Stimulated activated CD4-positive, alpha-beta T cell treated with anti-CD3 and anti-CD28 coated beads, TNF-alpha, amount 100 ng/mL, for 48 hours (primary cell): ENCODE results near the gene EPHB2.

Source experiments
- DNase-seq, 3 donors: peaks; one replicate each; pipeline ENCODE4 v3.0.0-alpha.2; 2020; ENCODE audit warnings: low read depth in 3 of 3

EPHB2 gene

GRCh38 chr1:22801761-22802160, 91.1 kb downstream of the EPHB2 start:
- no peak for DNase-seq

DNA sequence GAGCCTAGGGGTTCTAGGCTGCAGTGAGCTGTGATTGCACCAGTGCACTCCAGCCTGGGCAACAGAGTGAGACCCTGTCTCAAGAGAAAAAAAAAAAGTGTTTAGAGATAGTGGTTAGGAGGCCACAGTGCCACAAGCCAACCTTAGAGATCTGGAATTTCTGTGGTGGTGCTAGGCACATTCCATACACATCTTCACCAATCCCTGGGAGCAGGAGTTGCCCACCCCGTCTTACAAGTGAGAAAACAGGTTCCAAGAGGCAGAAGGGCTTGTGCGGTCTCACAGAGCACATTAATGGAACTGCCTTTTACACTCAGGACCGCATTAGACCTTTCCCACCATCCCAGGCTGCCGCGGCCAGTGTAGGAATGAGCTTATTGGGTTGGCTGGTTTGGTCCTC, 93.2 kb downstream of the EPHB2 start:
- DNase-seq: no peak

- no peak for DNase-seq
Measured at GRCh38 chr1:22804406-22804805, 93.8 kb downstream of the EPHB2 start.

- DNase-seq: no peak
Measured at GRCh38 chr1:22804969-22805671, 94.5 kb downstream of the EPHB2 start.

- DNase-seq: no peak
Measured at GRCh38 chr1:22805672-22806038, 95.0 kb downstream of the EPHB2 start.

DNA sequence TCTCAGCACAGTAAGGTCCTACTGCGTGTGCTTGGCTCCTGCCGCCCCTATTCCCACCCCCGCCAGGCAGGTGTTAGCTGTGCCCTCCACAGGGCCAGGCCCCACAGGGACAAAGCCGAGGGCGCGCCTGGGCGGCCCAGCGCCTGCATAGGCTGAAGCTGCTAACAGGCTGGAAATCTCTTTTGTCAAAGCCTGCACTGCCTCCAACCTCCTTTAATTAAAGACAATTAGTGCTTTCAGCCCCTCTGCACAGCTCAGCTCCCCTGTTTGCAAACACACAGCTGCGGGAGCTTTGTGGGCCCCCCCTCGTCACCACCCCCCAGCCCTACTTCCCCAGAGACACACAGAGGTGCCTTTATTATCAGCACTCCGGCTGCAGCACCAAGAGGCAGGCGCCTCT, 95.9 kb downstream of the EPHB2 start:
- DNase-seq: no peak

- DNase-seq: no peak
Measured at GRCh38 chr1:22807340-22807739, 96.7 kb downstream of the EPHB2 start.

DNA sequence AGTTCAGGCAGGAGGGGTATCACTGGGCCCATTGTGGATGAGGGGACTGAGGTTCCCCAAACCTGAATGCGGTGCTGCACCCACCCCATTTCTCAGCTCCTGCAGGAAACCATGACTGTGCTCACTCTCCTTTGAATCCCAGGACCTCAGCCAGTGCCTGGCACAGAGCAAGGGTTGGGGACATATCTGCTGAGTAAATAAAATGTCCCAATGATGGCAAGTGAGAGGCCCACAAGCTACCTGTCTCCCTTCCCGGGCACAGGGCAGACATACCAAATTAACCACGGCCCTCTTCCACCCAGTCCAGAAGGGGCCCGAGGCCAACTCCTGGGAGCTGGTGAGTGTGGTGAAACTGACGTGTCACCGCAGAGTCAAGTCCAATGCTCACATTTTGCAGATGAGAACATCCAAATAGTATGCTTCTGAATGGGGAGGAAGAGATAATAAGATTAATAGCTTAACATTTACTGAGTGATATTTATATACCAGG, 97.6 kb downstream of the EPHB2 start:
- DNase-seq: no peak

DNA sequence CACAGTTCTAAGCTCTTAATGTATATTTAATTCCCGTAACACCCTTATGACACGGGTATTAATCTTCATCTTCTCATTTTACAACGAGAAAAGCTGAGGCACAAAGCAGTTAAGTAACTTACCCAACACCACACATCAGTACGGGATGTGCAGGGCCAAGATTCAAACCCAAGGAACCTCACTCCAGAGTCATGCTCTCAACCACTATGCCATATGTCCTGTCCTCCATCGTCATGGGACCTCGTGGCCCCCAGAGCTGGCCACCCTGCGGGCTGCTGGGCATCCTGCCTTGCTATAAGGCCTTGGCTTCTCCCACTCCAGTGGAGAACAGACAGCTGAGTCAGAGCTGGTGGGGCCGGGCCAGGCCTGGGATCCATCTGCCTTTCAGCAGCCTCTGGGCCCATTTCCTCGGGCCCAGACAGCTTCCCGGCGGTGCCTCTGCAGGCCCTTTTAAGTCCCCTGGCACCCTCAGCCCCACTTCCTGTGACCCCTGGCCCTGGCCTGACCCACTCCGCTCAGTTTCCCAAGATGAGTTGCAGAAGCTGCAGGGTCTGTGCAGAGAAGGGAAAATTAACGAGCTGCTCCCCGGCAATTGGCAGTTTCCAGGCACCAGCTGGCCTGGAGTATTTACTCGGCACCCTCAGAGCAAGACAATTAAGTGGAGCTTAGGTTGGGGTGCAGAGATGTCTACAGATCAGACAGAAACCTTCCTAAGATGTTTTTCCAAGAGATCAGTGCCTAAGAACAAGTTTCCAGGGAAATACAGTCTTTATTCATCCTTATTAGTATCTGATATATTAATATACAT, 98.2 kb downstream of the EPHB2 start:
- DNase-seq: no peak

- DNase-seq: no peak
Measured at GRCh38 chr1:22809783-22810182, 99.1 kb downstream of the EPHB2 start.

GRCh38 chr1:22810378-22810777, 99.7 kb downstream of the EPHB2 start:
- no peak for DNase-seq

- no peak for DNase-seq
Measured at GRCh38 chr1:22812092-22812880, 101.6 kb downstream of the EPHB2 start.

- DNase-seq: no peak
Measured at GRCh38 chr1:22812993-22813790, 102.6 kb downstream of the EPHB2 start.

DNA sequence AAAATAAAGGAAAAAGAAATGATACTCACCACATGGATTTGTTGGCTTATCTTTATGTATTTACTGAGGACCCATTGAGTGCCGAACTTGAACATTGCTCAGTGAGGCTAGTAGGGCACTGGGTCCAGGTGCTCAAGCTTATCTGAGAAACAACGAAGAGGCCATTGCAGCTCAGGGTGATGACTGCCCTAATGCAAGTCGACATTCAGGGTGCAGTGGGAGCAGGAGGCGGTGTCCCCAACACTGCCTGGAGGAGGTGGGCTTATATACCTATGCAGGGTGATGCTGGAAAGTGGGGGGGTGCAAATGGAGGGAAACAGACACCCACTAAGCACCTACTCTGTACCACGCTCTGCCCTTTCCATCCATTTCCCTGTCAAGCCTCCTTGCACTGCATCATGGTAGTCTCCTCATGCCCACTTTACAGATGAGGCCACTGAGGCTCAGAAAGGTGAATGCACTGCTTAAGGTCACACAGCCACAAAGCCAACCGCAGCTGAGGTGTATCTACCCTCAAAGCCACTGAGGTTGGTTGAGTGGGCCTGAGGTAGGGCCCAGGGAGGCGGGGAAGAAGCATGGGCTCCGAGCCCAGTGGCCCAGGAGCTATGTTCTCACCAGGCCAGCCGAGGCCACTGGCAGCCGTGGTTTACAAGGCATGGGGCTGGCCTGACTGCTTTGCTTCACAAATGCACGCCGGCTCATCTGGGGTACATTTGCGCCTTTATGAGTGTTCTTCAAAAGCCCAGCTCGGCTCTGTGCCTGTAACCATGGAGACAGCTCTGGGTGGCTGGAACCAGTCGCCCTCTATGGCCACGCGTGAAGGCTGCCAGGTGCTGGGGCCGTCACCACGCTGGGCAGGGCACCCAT, 103.8 kb downstream of the EPHB2 start:
- DNase-seq: no peak

DNA sequence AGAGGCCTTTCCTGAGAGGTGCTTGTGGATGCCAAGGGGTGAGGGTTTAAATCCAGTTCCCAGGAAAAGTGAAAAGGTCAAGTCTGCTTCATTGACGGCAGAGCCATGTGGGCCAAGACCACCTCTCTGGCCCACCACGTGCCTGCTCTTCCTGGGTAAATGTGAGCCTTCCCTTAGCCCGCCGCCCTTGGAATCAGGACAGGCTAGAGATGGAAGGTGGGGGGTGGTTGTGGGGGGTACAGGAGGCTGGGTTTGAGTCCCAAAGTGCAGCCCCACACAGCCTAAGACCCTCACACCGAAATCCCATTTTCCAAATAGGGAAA, 104.4 kb downstream of the EPHB2 start:
- DNase-seq: no peak

DNA sequence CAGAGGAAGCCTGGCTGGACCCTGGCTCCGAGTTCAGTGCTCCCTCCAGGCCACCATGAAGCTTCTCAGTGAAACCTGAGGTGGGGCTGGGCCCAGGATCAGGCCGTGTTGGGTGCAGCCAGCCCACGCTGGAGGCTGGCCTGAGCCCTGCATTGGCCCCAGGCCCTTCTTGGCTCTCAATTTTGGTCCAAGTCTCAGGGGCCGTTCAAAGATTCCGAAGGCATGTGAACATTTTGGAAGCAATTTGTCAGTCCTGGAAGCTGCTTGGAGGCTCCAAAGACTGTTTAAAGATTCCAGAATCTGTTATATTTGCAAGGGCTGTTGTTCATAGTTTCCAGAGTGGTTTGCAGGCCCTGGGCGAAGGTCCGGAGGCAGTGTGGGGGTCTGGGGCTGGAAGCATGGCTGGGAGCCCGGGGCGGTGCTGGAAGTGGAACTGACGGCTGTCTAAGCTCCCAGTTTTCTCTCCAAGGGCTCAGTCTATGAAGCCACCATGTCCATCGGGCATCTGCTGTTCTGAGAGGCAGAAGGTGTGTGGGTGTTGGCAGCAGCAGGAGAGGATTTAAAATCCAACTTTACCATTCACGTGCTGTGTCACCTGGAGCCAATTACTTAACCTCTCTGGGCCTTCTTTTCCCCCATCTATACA, 104.9 kb downstream of the EPHB2 start:
- no peak for DNase-seq

DNA sequence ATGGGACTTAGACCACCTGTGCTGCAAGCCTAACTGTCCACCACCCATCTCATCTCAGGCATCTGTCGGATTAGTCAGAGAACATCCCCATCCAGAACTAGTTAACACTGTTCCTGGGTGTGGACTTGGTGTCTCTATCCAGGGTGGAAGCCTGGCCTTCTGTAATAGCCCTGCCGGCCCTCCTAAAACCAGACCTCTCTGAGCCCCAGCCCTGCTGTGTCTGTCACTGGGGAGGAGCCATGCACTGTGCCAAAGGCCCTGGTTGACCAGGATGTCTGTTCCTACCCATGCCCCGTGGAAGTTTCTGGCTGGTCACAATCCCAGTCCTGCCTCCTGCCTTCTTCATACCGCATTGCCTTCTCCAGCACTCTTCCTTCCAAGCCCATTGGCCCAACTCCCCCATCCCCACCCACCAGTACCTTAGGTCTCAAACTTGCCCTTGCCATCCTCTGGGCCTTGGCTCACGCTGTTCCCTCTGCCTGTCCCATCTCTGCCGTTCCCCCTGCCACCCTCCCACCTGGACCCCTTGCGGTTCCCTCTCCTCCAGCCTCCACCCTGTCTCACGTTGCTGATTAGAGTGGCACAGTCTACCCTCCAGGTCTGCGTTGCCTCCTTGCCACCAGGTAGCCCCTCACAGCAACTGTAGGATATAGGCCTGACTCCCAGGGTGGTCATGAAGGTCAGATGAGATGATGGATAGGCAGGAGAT, 105.6 kb downstream of the EPHB2 start:
- no peak for DNase-seq

DNA sequence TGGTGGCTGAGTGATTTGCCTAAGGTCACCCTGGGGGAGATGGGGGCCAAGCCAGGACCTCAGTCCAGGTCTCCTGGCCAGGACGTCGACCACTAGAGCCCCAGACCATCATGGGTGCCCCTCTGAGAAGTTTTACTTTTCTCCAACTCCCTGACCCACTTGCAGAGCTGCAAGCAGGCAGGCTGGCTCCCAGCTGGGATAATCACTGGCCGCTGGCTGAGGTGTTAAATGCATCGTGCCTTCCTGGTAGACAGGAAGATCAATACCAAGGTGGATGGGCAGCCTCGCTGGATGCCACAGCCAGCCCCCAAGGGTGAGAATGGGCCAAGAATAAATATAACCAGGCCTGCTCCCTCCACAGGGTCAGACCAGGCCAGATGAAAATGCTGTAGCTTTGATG, 106.2 kb downstream of the EPHB2 start:
- no peak for DNase-seq

- DNase-seq: no peak
Measured at GRCh38 chr1:22817462-22817861, 106.8 kb downstream of the EPHB2 start.
